HG03280 (cell line): ENCODE measurements around the gene HES4.
"Not testable (repeated sequence)": the region's sequence is repeated elsewhere in the genome, so short reads cannot be mapped to it uniquely, and the experiment has no call there.

Experiments used
- ATAC-seq: cut with Tn5 transposase; IDR thresholded peaks from one replicate; pipeline ENCODE4 v1.9.1; 2021; ENCODE audit warnings: mild to moderate bottlenecking, moderate library complexity; ENCODE audit not compliant: unreplicated experiment

HES4 gene

DNA sequence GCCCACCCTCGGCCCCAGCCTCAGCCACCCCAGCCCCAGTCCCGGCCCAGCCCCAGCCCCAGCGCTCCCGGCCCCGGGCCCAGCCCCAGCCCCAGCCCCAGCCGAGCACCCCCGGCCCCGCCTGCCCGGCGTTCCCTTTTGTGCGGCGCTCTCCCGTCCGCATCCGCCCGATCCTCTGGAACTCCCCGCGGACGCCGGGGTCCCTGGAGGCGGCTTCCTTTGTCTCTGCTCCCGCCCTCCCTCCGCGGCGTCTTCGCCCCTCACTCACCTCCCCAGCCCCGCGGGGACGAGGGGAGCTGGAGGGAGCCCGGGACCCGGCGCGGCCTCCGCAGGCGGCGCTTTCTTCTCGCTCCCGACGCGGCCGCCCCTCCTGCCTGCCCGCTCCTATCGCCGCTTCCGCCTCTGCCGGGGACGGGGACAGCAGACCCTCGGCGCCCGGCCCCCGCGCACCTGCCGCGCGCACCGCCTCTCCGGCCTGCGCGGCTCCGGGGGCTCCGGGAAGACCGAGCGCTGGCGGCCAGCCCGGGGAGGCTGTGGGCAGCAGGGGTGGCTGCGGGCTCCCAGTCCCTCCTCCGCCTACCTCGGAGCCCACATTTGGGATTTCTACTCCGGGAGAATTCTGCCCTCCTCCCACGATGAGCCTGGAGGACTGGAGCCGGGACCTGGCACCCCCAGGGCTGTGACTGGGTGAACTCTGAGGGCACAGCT lies 34.0 kb upstream of the HES4 start:
- ATAC-seq = peak; percentile 2

DNA sequence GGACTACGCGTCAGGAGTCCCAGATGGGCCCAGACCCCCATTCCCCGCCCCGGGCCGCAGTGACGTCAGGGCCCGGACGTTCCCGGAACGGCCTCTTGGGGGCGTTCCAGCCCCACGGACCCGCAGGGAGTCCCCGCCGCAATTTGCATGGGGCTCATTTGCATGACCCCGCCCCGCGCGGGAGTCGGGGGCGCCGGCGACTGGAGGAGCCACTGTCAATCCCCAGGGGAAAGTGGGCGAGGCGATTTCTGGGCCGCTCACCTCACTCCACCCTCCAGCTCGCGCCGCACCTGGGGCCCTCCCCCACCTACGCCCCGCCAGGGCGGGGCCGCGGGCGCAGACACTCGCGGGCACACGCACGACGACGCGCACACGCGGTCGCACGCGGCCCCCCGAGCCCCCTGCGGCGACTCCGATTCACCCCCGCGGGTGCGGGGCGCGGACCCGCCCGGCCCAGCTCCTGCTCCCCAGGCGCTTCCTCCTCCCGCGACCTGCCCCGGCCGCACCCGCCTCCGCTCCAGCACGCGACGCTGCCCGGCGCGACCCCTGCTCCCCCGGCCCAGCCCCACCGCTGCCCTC lies 33.2 kb upstream of the HES4 start:
- ATAC-seq = peak; percentile 86

DNA sequence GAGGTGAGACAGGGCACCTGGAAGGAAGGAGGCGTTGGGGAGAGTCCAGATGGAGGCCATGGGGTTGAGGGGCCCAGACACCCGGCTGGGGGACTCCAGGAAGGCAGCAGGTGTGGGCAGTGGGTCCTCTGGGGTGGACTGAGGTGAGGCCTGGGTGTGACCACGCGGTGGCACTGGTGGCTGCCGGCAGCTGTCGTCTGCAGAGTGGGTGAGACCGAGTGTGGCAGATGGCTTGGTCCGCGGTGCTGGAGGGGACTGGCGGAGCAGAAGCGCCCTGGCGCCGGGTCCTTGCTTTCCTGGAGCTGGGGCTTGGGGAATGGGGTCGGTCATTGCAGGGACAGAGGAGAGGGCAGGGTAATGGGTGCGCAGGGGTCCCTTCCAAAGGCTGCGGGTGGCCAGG lies 32.5 kb upstream of the HES4 start:
- ATAC-seq = no peak

DNA sequence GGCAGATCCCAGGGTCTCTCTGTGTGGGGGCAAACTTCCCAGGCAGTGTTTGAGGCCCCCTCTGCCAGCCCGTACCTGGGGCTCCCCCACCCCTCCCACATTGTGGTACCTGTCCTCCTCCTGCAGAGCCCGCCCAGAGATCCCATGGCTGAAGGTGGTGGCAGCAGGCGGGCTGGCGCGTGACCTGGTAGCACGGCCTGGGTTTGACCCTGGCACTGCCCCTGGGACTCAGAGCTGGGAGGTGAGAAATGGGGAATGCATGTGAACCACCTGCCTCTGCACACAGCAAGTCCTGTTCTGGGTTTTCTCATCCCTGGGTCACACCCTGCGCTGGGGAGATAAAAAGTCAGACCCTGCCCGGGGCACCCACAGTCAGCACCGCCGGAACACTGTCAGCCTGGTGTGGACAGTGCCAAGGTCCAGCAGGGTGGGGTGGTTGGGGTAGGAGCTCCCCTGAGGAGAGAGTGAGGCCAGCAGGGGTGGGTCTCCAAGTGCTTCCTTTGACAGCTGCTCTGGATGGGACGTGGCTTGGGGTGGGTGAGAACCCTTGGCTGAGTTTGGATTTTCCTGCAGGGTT lies 31.9 kb upstream of the HES4 start:
- ATAC-seq = no peak

DNA sequence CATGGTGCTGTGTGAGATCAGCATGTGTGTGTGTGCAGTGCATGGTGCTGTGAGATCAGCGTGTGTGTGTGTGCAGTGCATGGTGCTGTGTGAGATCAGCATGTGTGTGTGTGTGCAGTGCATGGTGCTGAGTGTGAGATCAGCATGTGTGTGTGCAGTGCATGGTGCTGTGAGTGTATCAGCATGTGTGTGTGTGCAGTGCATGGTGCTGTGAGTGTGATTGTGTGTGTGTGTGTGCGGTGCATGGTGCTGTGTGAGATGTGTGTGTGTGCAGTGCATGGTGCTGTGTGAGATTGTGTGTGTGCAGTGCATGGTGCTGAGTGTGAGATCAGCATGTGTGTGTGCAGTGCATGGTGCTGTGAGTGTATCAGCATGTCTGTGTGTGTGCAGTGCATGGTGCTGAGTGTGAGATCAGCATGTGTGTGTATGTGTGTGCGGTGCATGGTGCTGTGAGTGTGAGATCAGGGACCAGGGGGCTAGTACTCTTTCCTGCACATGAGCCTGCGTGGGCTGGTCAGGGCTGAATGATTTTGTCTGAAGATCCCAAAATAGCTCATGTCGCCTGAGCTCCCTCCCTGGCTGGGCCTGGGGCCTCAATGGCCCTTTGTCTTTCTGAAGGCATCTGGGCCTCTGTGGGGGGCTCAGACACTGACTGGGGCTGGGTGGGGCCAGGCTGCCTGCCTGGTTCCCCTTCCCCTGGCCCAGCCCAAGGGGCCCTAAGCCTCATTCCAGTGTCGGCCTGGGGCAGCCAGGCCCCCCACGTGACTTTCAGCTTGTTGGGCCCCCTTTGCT lies 31.2 kb upstream of the HES4 start:
- not testable (repeated sequence) for ATAC-seq

DNA sequence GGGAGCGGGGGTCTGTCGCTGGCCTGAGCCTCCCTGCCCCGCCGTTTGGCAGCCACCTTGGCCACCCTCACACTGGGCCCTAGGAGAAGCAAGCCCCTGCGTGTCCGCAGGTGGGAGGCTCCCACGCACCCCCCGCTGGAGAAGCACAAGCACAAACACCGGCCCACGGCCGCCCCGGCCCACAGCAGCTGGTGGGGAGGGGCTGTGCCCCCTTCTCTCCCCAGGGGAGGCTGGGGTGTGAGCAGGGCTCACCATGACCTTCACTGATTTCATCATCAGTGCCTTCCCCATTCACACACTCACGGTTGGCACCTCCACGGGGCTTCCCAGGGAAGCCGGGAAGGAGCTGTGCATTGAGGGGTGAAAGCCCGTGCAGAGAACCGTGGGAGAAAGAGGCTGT lies 27.9 kb upstream of the HES4 start:
- no peak for ATAC-seq

DNA sequence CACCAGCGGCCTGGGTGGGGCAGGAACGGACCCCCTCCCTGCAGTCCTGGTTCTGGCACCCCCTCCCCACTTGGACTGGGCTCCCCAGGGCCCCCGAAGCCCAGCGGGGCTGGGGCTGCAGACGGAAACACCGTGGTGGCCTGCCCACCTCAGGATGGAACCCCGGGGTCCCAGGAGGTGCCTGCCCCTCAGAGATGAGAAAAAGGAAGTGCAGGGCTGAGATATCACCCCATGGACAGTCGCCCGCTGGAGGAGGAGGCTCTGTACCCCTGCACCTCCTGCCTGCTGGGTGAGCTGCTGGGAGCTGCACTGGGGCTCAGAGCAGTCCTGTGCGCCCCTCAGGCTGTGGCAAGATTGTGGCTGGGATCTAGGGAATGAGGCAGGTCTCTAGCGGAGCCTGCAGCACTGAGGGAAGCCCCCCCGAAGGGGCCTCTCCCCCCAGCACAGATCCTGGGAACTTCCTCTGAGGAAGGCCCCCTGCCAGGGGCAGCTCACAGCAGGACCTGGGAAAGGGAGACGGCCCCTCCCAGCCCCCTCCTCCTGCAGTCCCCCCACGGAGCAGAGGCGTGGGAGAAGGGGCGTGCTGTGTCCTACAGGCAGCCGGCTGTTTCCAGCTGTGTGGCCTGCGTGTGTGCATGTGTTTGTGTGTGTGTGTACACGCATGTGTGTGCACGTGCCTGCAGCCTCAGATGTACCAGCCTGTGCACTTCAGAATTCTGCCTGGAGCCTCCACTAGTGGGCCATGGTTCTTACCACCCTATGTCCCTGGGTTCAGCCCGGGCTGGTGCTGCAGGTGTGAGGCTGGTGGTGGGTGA lies 26.9 kb upstream of the HES4 start:
- ATAC-seq = no peak

DNA sequence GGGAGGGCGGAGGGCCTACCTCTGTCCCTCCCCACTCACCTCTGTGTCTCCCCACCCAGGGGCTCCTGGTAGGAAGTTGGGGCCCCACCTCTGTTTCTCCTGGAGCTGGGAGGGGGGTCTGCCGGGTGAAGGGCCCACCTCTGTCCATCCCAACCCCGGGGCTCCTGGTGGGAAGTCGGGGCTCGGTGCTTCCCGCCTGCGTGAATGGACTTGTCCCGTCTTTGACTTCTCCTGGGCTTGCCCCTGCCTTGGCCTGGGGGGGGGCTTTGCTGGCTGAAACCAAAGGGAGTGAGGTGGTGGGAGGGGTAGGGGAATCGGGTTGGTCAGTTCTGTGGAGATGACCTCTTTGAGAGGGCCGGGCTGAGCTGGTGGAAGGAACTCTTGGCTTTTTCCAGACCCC lies 25.8 kb upstream of the HES4 start:
- no peak for ATAC-seq

DNA sequence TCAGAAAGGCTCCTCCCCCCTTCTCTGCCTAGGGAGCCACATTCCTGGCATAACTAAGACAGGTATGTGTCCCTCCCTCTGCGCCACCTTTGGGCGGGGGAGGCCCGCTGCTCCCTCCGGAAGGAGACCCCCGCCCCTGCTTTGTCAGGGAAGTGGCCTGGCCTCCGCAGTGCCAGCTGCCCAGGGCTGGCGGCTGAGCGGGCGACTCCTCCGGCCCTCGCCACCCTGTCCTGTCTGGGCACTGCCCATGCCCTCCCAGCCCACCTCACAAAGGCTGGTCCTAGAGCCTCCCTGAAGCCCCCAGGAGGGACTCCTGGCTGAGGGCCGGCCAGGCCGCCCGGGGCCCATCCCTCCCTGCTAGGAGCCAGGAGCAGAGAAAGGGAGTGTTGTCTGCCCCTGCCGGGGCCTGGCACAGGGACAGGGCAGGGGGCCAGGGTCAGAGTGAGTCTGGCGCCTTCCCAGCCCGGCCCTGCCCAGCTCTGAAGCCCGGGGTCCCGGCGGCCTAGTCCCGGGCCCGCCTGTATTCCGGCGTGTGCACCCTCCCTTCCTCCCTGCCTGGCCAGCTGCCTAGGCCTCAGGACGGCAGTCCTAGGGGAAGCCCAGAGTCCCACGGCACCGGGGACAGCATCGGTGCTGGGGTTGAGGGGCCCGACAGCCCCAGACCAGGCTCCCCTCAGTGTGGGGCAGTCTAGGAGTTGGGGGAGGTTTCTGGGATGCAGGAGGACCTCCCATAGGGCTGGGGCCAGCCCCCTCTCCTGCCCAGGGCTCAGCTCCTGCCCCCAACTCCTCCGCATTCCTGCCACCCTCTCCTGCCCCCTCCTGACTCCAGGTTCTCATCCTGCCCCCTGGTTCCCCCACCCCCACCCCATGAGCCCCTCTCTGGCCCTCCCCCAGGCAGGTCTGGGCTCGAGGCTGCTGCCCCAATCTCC lies 25.1 kb upstream of the HES4 start:
- ATAC-seq = no peak

DNA sequence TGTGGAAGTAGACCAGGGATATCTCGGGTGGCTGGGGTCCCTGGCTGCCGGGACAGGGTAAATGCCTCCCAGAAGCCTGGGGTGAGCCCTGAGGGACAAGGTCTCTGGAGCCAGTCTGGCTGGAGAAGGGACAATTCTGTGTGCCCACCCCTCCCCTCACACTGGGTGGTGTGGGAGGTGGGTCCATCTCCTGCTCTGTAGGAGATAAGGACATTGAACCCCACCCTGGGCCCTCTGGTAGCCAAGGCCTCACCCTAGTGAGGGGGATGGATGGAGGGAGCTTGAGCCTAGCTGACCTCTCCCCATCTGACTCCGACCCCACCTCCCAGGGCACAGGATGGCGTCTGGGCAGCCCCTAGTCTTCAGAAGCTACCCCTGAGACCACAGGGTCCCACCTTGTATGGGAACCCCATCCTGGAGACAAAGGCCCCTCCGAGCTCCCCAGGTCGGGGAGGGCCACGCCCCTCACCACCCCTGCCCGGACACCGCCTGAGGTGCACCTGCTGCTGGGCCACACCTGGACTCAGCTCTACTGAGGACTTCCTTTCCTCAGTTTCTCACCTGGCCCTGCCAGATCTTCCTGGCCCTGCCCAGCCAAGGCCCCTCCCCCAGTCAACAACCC lies 24.4 kb upstream of the HES4 start:
- ATAC-seq = no peak

DNA sequence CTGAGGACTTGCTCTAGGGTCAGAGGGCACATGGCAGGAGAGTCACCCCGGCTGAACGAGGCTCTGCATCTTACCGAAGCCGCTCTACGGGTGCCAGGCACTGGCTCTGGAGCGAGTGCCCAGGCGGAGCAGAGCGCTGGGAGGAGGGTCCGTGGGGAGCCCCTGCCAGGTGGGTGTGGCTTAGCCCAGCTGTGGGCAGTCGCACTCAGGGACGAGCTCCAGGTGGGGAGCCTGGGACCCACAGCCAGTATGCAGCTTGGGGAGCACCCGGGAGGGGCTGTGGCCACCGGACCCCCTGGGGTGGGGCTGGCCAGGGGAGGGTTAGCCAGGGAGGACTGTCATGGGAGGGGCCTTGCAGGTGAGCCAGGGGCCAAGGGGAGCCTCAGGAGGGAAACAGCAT lies 23.8 kb upstream of the HES4 start:
- ATAC-seq = no peak

DNA sequence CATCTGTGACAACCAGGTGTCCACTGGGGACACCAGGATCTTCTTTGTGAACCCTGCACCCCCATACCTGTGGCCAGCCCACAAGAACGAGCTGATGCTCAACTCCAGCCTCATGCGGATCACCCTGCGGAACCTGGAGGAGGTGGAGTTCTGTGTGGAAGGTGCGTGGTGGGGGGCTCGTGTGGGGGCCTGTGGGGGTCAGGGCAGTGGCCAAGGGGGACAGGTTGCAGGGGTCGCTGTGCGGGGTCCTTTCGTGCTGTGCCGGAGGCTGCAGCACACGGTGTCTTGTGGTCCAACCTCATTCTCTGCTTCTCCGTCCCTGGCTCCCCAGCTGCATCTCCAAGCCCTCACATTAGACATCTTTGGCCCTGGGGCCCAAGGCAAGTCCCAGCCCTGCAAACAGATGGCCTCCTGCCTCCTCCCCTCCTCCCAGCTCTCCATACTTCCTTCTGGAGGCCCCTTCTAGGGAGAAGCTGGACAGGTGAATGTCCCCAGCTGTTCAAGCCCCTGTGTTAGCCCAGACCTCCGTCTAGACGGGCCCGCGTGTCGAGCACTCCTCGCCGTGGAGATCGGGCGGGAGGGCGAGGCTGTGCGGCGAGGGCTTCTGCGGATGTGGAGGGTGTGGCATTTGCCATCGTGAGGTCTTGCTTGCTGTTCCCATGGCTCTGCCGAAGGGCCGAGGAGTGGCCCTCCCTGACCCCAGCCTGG lies 22.6 kb upstream of the HES4 start:
- no peak for ATAC-seq

DNA sequence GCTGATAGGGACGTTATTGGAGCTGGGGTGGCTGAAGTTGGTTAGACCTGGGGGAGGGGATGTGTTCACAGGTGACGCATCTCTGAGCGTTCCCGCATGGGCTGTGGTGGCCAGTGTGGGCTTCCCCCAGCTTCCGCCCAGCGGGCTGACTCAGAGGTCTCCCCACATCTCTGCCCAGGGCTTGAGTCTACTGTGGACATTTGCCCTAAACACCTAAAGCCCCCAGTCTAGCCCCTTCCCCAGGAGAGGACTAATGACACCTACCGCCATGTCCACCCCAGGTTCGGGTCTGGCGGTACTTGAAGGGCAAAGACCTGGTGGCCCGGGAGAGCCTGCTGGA lies 22.0 kb upstream of the HES4 start:
- ATAC-seq = no peak

DNA sequence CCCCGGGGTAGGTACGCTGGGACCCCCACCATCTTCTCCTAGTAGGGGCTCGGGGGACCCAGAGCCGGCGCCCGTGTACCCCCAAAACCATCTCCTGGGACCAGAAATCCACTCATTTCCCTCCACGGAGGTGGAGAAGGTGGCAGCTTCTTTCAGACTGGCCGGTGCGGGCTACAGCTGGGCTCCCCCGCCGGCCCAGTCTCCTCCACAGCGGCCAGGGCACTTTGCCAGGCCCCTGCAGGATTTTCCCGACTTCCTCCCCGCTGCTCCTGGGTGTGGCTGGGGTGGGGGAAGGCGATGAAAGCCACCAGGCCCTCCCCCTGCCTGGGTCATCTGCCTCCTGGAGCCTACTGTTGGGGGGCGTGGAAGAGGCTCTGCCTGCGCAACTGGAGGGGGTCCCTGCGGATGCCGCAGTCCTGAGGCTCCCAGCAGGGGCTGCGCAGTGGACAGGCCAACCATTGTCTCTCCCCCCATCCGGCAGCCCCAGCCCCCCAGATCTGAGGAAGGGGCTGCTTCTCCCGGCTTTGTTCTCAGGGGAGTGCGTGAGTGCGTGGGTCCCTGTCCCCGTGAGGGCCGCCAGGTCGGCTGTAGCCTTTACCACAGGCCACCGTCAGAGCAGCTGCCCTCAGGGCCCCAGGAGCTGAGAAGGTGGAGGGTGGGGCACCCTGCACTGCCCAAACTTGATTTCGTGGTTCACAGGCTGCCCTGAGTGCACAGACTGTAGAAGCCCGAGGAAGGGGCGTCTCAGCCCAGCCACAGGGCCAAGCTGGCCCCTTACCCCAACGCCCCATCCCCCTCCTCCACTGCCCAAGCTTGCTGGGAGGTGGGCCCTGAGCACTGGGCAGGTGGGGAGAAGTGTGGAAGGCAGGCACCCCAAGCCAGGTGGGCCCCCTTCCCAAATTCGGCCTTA lies 21.4 kb upstream of the HES4 start:
- no peak for ATAC-seq

DNA sequence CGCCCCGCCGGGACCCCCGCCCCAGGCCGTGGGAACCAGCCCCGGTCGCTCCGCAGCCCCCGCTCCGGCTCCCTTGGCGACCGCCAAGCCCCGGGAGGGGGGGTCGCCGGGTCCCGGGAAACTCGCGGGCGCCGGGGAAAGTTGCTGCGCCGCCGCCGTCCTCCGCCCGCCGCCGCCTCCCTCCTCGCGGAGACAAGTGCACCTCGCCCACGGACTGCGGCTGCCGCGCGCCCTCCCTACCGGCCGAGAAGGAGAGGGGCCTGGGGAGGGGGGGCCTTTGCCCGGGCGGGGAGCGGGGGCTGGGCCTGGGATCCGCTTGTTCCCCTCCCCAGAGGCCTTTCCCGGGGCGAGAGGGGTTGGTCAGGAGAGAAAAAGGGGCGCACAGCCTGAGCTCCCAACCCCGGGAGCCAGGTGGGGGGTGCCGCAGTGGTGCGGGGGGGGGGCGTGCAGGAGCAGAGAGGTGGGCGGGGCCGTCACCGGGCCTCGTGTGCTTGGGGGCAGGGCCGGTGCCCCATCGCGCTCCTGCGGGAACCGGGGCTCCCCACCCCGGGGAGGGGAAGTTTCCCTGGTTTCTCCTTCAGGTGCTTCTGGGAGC lies 20.6 kb upstream of the HES4 start:
- no peak for ATAC-seq

DNA sequence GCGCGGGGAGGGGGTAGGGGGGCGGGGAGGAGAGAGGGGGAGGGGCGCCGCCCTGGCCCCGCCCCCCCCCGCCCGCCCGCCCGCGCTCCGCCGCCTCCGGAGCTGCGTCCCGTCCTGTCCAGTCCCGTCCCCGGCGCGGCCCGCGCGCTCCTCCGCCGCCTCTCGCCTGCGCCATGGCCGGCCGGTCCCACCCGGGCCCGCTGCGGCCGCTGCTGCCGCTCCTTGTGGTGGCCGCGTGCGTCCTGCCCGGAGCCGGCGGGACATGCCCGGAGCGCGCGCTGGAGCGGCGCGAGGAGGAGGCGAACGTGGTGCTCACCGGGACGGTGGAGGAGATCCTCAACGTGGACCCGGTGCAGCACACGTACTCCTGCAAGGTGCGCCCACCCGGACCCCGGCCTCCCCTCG lies 20.1 kb upstream of the HES4 start, which contains the start of gene AGRN:
AGRN (plus strand) TSS at position 121 of the 405 bp plus-strand sequence; CDS start at position 174, 53 bp downstream.
- ATAC-seq = peak; percentile 32
